SK-N-SH treated with all-trans-retinoic acid at 6 μM for 48 hours (cell line): ENCODE measurements around the gene CSF3R.

Source experiments
- ATAC-seq: fragments of 200-7000 bp; cut with Tn5 transposase; 3 replicates; pipeline ENCODE4 v1.9.1; 2020; ENCODE audit warnings: mild to moderate bottlenecking, moderate library complexity
- ARNTL ChIP-seq: fragments of 450-650 bp; formaldehyde crosslinking; IDR thresholded peaks from 2 replicates; pipeline ENCODE4 v1.5.0; 2020; ENCODE audit warnings: low read depth, mild to moderate bottlenecking, moderate library complexity, borderline replicate concordance
- BACH2 ChIP-seq: fragments of 250-450 bp; sonication (Bioruptor Pico); IDR thresholded peaks from 2 replicates; pipeline ENCODE4 v1.9.0; 2021; ENCODE audit warnings: mild to moderate bottlenecking, borderline replicate concordance
- CREB5 ChIP-seq: fragments of 250-450 bp; sonication (Bioruptor Pico); IDR thresholded peaks from 2 replicates; pipeline ENCODE4 v1.5.1; 2020; ENCODE audit warnings: low read depth, mild to moderate bottlenecking, moderate library complexity
- ESRRG ChIP-seq: fragments of 250-450 bp; sonication (Bioruptor Pico); IDR thresholded peaks from 2 replicates; pipeline ENCODE4 v1.6.1; 2021; ENCODE audit warnings: mild to moderate bottlenecking
- GLIS3 ChIP-seq: fragments of 250-450 bp; sonication (Bioruptor Pico); IDR thresholded peaks from 2 replicates; pipeline ENCODE4 v1.5.0; 2020; ENCODE audit warnings: mild to moderate bottlenecking, moderate library complexity
- ISL1 ChIP-seq: fragments of 250-450 bp; sonication (Bioruptor Pico); IDR thresholded peaks from 2 replicates; pipeline ENCODE4 v2.1.2; 2022; ENCODE audit warnings: mild to moderate bottlenecking, moderate library complexity
- PATZ1 ChIP-seq: fragments of 250-450 bp; sonication (Bioruptor Pico); IDR thresholded peaks from 2 replicates; pipeline ENCODE4 v1.8.0; 2020; ENCODE audit warnings: mild to moderate bottlenecking, moderate library complexity, borderline replicate concordance
- POU6F1 ChIP-seq: fragments of 250-450 bp; sonication (Bioruptor Pico); IDR thresholded peaks from 2 replicates; pipeline ENCODE4 v1.8.0; 2021; ENCODE audit warnings: low read depth, mild to moderate bottlenecking, moderate library complexity, borderline replicate concordance
- PPARA ChIP-seq: fragments of 250-450 bp; sonication (Bioruptor Pico); IDR thresholded peaks from 2 replicates; pipeline ENCODE4 v1.5.0; 2020; ENCODE audit warnings: mild to moderate bottlenecking, borderline replicate concordance
- RARB ChIP-seq: fragments of 250-450 bp; sonication (Bioruptor Pico); IDR thresholded peaks from 2 replicates; pipeline ENCODE4 v1.8.0; 2021; ENCODE audit warnings: mild to moderate bottlenecking, moderate library complexity
- TCF4 ChIP-seq: fragments of 250-450 bp; sonication (Bioruptor Pico); IDR thresholded peaks from 2 replicates; pipeline ENCODE4 v1.8.0; 2021; ENCODE audit warnings: mild to moderate bottlenecking, moderate library complexity, borderline replicate concordance
- TOX ChIP-seq: fragments of 250-450 bp; sonication (Bioruptor Pico); IDR thresholded peaks from 2 replicates; pipeline ENCODE4 v1.8.0; 2021; ENCODE audit warnings: mild to moderate bottlenecking, moderate library complexity, borderline replicate concordance
- TSHZ2 ChIP-seq: fragments of 250-450 bp; sonication (Bioruptor Pico); IDR thresholded peaks from 2 replicates; pipeline ENCODE4 v1.5.0; 2020; ENCODE audit warnings: mild to moderate bottlenecking, moderate library complexity
- ZC3H10 ChIP-seq: fragments of 250-450 bp; sonication (Bioruptor Pico); IDR thresholded peaks from 2 replicates; pipeline ENCODE4 v1.5.1; 2021; ENCODE audit warnings: mild to moderate bottlenecking, moderate library complexity
- ZFP3 ChIP-seq: fragments of 250-450 bp; sonication (Bioruptor Pico); IDR thresholded peaks from 2 replicates; pipeline ENCODE4 v1.5.0; 2020; ENCODE audit warnings: mild to moderate bottlenecking, moderate library complexity
- ZFP30 ChIP-seq: fragments of 450-650 bp; formaldehyde crosslinking; IDR thresholded peaks from 2 replicates; pipeline ENCODE4 v1.5.0; 2022; ENCODE audit warnings: mild to moderate bottlenecking, moderate library complexity
- ZNF565 ChIP-seq: fragments of 450-650 bp; formaldehyde crosslinking; conservative IDR thresholded peaks from 2 replicates; pipeline ENCODE4 v1.5.0; 2020; ENCODE audit warnings: low read depth, mild to moderate bottlenecking, moderate library complexity
- ZNF70 ChIP-seq: fragments of 450-650 bp; formaldehyde crosslinking; IDR thresholded peaks from 2 replicates; pipeline ENCODE4 v1.5.0; 2020; ENCODE audit warnings: mild to moderate bottlenecking, moderate library complexity
- ZNF8 ChIP-seq: fragments of 450-650 bp; formaldehyde crosslinking; IDR thresholded peaks from 2 replicates; pipeline ENCODE4 v1.5.0; 2020; ENCODE audit warnings: mild to moderate bottlenecking, moderate library complexity

Gene CSF3R

GRCh38 chr1:36450270-36450918 is 32.3 kb downstream of the CSF3R start, which contains the start of gene OSCP1 (continued):
- no peak for TF ChIP-seq CREB5 (CRISPR knock-in tag)
- TF ChIP-seq ISL1 (CRISPR knock-in tag), result no peak
- no peak for TF ChIP-seq PPARA (CRISPR knock-in tag)

- ATAC-seq, result no peak
- TF ChIP-seq ZC3H10 (no peak), PPARA (CRISPR knock-in tag) (no peak), ESRRG (CRISPR knock-in tag) (no peak), BACH2 (CRISPR knock-in tag) (no peak), RARB (CRISPR knock-in tag) (no peak), TCF4 (CRISPR knock-in tag) (no peak), ZNF8 (CRISPR knock-in tag) (no peak), GLIS3 (CRISPR knock-in tag) (no peak), ZNF565 (no peak), ARNTL (no peak), CREB5 (CRISPR knock-in tag) (no peak), ZNF70 (CRISPR knock-in tag) (no peak), POU6F1 (CRISPR knock-in tag) (no peak), TOX (CRISPR knock-in tag) (no peak), ZFP3 (CRISPR knock-in tag) (no peak), ZFP30 (no peak)
- TF ChIP-seq, all 23 proteins: peak for 0
These were observed 34.1 kb downstream of the CSF3R start for GRCh38 chr1:36448530-36449056.

GRCh38 chr1:36447450-36447849 is 35.3 kb downstream of the CSF3R start:
- no peak for ATAC-seq
- TF ChIP-seq TCF4 (CRISPR knock-in tag), result no peak
- TF ChIP-seq ZNF565, result no peak
- no peak for TF ChIP-seq ZFP3 (CRISPR knock-in tag)
- no peak for TF ChIP-seq TOX (CRISPR knock-in tag)
- no peak for TF ChIP-seq CREB5 (CRISPR knock-in tag)
- no peak for TF ChIP-seq ZNF8 (CRISPR knock-in tag)
- no peak for TF ChIP-seq BACH2 (CRISPR knock-in tag)
- no peak for TF ChIP-seq PATZ1 (CRISPR knock-in tag)
- no peak for TF ChIP-seq ZC3H10

GRCh38 chr1:36446746-36447145 is 36.0 kb downstream of the CSF3R start:
- ATAC-seq, result no peak
- TF ChIP-seq ZC3H10 (no peak), TSHZ2 (CRISPR knock-in tag) (no peak), ISL1 (CRISPR knock-in tag) (no peak)
